Testis (tissue), 3 donors: ENCODE data around the gene TLE6. TPM values are rescaled to one million over a fixed set of nuclear protein-coding genes. Genes with fewer than 3 reads are reported as not detected.
"Not testable (repeated sequence)": the region's sequence is repeated elsewhere in the genome, so short reads cannot be mapped to it uniquely, and the experiment has no call there.

Experiments used
- DNase-seq: peaks from one replicate; pipeline ENCODE4 v3.0.0-alpha.2; 2019
- H3K27ac ChIP-seq, 2 donors: fragments of 200-600 bp; sonication (generic); one replicate each; pipeline ENCODE4 v1.5.1; 2019
- H3K27me3 ChIP-seq: fragments of 200-600 bp; sonication (generic); one replicate; pipeline ENCODE4 v1.5.1; 2019
- H3K36me3 ChIP-seq: fragments of 200-600 bp; sonication (generic); one replicate; pipeline ENCODE4 v1.5.1; 2017; ENCODE audit warnings: low read depth; ENCODE audit errors: missing control alignments
- H3K4me1 ChIP-seq: fragments of 200-600 bp; sonication (generic); one replicate; pipeline ENCODE4 v1.5.1; 2019
- H3K4me3 ChIP-seq, 2 donors: fragments of 200-600 bp; sonication (generic); one replicate each; pipeline ENCODE4 v1.5.1; 2017 to 2019
- H3K9me3 ChIP-seq: fragments of 200-600 bp; sonication (generic); one replicate; pipeline ENCODE4 v1.5.1; 2017
- POLR2A ChIP-seq: fragments of 450-650 bp; IDR thresholded peaks from one replicate; pipeline ENCODE4 v1.6.1; 2017; ENCODE audit warnings: antibody characterized with exemption, mild to moderate bottlenecking, moderate library complexity
- WGBS, 2 donors: methylation state at CpG; one replicate each; pipeline ENCODE4 v1.1.5; 2018; 5-methylcytosine and 5-hydroxymethylcytosine counted together
- intact Hi-C: fragments of 100-400 bp; cut with DNase I; formaldehyde crosslinking; loops from one replicate; pipeline ENCODE4 v1.15.1; 2023; ENCODE audit warnings: low total_unique reads
- polyA plus RNA-seq: library from polyadenylated mRNA; stranded (reverse); fragments of 350-450 nt; fragmentation: Illumina TruSeq; extraction: RNeasy Lipid Tissue Mini Kit (QIAGEN cat#74804); gene quantifications from one replicate; pipeline ENCODE4 v1.2.3, GENCODE V29; 2014; ENCODE audit warnings: low read depth, low replicate concordance; ENCODE audit not compliant: insufficient read depth
- total RNA-seq, 2 donors: library from RNA; depleted of rRNA; stranded (reverse); fragments of >200 nt; gene quantifications; one replicate each; pipeline ENCODE4 v1.2.3, GENCODE V29; 2016
- TF ChIP-seq, protein P1 (sequence below), 3 experiments: fragments of 450-650 bp in 2 of 3; fragments of 200-600 bp in 1 of 3; sonication (generic) in 1 of 3; IDR thresholded peaks; one replicate each; pipeline ENCODE4 v1.5.1; 2016 to 2019; ENCODE audit warnings: antibody characterized with exemption in 3 of 3, mild to moderate bottlenecking in 2 of 3, moderate library complexity in 1 of 3

Gene TLE6
- total and polyA plus RNA-seq, 3 donors from 2014 or later: 8.1 to 12.5 (median 9.1) TPM

DNA sequence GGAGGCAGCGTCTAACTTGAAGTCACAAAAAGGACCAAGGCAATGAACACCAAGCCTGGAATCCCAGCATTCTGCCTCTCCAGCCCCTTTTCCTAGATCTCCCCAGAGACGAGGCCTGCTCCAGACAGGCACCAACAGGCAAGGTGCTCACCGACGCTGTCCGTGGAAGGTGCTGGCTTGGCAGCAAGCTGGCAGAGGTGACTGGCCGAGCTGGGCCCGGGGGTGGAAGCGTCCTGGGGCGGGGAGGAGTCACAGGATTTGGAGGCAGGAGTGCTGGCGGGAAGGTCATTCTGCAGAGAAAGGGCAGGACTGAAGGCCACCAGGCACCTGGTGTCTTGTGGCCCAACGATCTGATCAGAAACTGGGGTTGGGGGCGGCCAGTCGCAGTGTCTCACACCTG lies 33.5 kb downstream of the TLE6 start:
- H3K9me3 ChIP-seq: no peaks in the 10 kb centered on the region
- no peak for TF ChIP-seq POLR2A
- TF ChIP-seq, protein P1, sequence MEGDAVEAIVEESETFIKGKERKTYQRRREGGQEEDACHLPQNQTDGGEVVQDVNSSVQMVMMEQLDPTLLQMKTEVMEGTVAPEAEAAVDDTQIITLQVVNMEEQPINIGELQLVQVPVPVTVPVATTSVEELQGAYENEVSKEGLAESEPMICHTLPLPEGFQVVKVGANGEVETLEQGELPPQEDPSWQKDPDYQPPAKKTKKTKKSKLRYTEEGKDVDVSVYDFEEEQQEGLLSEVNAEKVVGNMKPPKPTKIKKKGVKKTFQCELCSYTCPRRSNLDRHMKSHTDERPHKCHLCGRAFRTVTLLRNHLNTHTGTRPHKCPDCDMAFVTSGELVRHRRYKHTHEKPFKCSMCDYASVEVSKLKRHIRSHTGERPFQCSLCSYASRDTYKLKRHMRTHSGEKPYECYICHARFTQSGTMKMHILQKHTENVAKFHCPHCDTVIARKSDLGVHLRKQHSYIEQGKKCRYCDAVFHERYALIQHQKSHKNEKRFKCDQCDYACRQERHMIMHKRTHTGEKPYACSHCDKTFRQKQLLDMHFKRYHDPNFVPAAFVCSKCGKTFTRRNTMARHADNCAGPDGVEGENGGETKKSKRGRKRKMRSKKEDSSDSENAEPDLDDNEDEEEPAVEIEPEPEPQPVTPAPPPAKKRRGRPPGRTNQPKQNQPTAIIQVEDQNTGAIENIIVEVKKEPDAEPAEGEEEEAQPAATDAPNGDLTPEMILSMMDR (IDR thresholded peaks at IDR 0.05): no peak
- WGBS, 2 donors: 88 to 93% methylated on average over 9 to 13 of the region's 13 CpGs
- H3K4me1 ChIP-seq: peaks cover 2% of the 10 kb centered on the region
- intact Hi-C loops: no loop called here
- no peaks in the 10 kb centered on the region for H3K36me3 ChIP-seq
- no peaks in the 10 kb centered on the region for H3K27me3 ChIP-seq
- no peak overlapping the region for H3K27ac ChIP-seq
- no peak for DNase-seq
- no peak overlapping the region for H3K4me3 ChIP-seq

DNA sequence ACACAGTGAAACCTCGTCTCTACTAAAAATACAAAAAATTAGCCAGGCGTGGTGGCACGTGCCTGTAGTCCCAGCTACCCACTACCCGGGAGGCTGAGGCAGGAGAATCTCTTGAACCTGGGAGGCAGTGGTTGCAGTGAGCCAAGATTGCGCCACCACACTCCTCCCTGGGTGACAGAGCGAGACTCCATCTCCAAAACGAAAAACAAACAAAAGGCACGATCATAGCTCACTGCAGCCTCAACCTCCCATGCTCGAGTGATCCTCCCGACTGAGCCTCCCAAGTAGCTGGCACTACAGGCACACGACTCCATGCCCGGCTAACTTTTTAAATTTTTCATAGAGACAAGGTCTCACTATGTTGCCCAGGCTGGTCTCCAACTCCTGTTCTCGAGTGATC lies 34.7 kb downstream of the TLE6 start:
- H3K4me1 ChIP-seq, H3K9me3 ChIP-seq, H3K27me3 ChIP-seq, DNase-seq, H3K4me3 ChIP-seq, H3K36me3 ChIP-seq, intact Hi-C loops, H3K27ac ChIP-seq: not testable (repeated sequence)
- 83 to 88% methylated on average over 10 to 13 of the region's 13 CpGs for WGBS, 2 donors

DNA sequence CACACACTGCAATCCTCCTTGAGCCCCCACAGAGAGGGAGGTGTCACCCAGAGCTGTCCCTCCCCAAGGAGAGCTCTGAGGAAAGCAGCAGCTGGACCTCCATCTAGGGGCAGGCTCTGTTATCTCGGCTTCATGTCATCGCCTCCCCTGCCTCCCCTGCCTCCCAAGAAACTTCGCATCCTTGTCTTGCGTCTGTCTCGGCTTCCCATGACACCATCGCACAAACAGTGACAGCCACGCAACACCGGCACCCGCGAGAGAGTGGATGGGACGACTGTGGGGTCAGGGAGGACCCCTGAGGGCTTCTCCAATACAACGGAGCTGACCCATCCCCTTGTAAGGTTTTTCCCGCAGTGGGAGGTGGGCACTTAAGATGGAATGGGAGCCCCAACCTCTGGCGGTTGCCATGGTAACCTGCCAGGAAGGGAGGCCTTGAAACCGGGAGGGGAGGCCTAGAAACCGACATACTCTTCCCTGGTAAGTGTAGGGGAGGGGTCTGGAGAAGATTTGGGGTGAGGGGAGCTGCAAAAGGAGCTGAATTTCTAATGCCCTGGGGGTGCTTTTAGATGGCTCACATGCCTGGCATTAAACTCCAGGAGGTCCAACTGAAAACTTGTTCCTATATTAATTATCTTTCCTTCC lies 35.4 kb downstream of the TLE6 start:
- Histone ChIP-seq H3K27ac (no peak overlapping the region), H3K36me3 (no peaks in the 10 kb centered on the region), H3K27me3 (no peaks in the 10 kb centered on the region), H3K4me3 (no peak overlapping the region), H3K4me1 (peaks cover 2% of the 10 kb centered on the region), H3K9me3 (no peaks in the 10 kb centered on the region)
- peak; percentile 46 for DNase-seq
- WGBS, 2 donors: 72 to 79% methylated on average over 16 of the region's 16 CpGs
- intact Hi-C loops: no loop called here
- TF ChIP-seq, protein P1 (IDR thresholded peaks at IDR 0.05): no peak
- no peak for TF ChIP-seq POLR2A

DNA sequence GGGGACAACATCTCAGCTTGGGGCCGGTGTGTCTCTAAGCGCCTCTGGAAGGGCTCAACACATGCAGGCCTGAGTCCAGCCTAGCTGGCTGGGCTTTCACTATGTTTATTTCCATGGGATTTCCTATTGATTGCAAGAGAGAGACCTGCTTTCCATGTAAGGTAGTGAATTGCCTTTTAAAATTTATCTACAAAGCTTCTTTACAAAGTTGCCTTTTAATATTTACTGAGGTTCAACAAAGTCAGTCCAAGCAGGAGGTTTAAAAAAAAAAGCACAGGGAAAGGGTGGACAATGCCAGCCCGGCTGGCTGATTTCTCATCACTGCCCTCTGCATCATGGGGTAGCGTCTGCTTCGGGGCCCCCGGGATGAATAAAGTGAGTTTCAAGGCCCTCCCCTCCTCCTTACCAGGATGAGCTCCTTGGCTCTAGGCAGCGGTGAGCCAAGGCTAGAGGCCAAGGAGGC lies 35.9 kb downstream of the TLE6 start:
- Histone ChIP-seq H3K27me3 (no peaks in the 10 kb centered on the region), H3K36me3 (no peaks in the 10 kb centered on the region), H3K9me3 (no peaks in the 10 kb centered on the region), H3K4me1 (peaks cover 2% of the 10 kb centered on the region), H3K4me3 (no peak overlapping the region), H3K27ac (peak overlapping the region in 1 of 2 donors; percentile 38)
- 70 to 74% methylated on average over 7 of the region's 7 CpGs for WGBS, 2 donors
- DNase-seq: no peak
- TF ChIP-seq POLR2A: no peak
- TF ChIP-seq, protein P1 (IDR thresholded peaks at IDR 0.05): no peak
- intact Hi-C loops: no loop called here

DNA sequence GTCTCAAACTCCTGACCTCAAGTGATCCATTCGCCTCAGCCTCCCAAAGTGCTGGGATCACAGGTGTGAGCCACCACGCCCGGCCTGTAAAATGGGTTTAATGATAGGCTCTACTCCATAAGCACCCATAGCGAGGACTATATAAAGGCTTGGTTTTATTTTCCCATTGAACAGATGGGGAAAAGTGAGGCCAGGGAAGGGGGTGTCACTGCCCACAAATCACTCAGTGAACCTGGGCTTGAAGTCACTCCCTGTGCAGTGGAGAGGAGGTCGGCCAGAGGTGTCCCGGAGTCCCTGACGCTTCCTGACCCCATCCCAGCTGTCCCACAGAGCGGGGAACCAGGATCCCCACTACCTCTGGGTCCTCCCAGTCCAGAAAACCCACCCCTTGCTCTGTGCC lies 36.8 kb downstream of the TLE6 start:
- Histone ChIP-seq H3K27ac (no peak overlapping the region), H3K27me3 (no peaks in the 10 kb centered on the region), H3K4me3 (no peak overlapping the region), H3K4me1 (peaks cover 2% of the 10 kb centered on the region), H3K36me3 (no peaks in the 10 kb centered on the region), H3K9me3 (no peaks in the 10 kb centered on the region)
- DNase-seq: no peak
- intact Hi-C loops: no loop called here
- 98 to 100% methylated on average over 8 of the region's 8 CpGs for WGBS, 2 donors
- TF ChIP-seq, protein P1 (IDR thresholded peaks at IDR 0.05): no peak
- TF ChIP-seq POLR2A: no peak
